Keratinocyte (primary cell): ENCODE results near the gene TSC1.

Experiments used
- EZH2 ChIP-seq: IDR thresholded peaks from one replicate; pipeline ENCODE4 v1.6.1; 2012; ENCODE audit warnings: inconsistent platforms, mild to moderate bottlenecking, low read length, moderate library complexity
- TF ChIP-seq, protein P1 (sequence below), 3 experiments: IDR thresholded peaks in 1 of 3; conservative IDR thresholded peaks in 1 of 3; optimal IDR thresholded peaks in 1 of 3; 2 replicates in 2 of 3; 3 replicates in 1 of 3; pipeline versions ENCODE3 to v1.5.1; 2011; ENCODE audit warnings: low read length in 3 of 3, mild to moderate bottlenecking in 3 of 3, moderate library complexity in 2 of 3, control low read depth in 1 of 3, inconsistent platforms in 1 of 3; ENCODE audit not compliant: insufficient read depth in 2 of 3; ENCODE audit errors: extremely low read depth in 1 of 3

DNA sequence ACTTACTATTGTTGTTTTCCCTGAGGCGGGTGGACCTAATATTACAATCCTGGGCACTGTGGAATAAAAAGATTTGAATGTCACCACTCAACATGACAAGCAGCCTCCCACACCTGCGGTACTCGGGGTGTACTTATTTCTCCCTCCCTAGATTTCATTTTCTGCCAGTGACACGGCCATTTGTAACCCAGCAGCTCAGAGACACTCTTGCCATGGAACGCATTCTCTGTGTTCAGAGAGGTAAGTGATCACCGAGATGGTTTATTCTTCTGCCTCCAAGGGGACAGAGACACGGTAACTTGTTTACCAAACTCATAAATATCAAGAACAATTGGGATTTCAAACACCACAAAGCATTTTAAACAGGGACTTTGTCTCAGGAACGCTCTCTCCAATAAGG lies 77.5 kb downstream of the TSC1 start:
- no peak for TF ChIP-seq EZH2
- TF ChIP-seq, protein P1, sequence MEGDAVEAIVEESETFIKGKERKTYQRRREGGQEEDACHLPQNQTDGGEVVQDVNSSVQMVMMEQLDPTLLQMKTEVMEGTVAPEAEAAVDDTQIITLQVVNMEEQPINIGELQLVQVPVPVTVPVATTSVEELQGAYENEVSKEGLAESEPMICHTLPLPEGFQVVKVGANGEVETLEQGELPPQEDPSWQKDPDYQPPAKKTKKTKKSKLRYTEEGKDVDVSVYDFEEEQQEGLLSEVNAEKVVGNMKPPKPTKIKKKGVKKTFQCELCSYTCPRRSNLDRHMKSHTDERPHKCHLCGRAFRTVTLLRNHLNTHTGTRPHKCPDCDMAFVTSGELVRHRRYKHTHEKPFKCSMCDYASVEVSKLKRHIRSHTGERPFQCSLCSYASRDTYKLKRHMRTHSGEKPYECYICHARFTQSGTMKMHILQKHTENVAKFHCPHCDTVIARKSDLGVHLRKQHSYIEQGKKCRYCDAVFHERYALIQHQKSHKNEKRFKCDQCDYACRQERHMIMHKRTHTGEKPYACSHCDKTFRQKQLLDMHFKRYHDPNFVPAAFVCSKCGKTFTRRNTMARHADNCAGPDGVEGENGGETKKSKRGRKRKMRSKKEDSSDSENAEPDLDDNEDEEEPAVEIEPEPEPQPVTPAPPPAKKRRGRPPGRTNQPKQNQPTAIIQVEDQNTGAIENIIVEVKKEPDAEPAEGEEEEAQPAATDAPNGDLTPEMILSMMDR (optimal IDR thresholded peaks at IDR 0.05 in 1 of 3, IDR thresholded peaks at IDR 0.05 in 1 of 3, conservative IDR thresholded peaks at IDR 0.05 in 1 of 3; ENCODE audit: extremely low read depth in 1 of 3, insufficient read depth in 2 of 3, low read length in 3 of 3): no peak
